ENCODE measurements around the gene FBXO48.

Gene FBXO48

DNA sequence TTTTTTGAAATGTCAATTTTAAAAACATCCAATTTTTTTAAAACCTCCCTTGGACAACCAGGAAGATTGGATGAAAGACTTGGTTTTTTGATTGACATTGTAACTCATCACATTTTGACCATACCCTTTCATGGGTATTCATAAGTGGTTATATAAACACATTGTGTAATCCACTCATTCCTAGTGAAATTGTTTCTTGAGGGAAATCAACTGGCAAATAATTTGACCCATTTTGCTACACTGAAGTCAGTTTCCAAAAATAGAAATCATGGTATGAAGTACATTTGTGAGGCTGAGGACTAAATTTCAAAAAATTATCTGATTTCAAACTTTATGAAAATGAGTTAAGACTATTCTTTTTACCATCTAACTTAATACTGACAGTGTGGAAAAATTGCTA is 31.5 kb downstream of the FBXO48 start:
- no peak for DNase-seq (ENCODE audit: low spot score)

- peak; percentile 7 for DNase-seq (ENCODE audit: low spot score)
Observed at GRCh38 chr2:68434981-68435380, 32.1 kb downstream of the FBXO48 start.

- DNase-seq (ENCODE audit: low spot score) = no peak
Observed at GRCh38 chr2:68432696-68433658, 34.1 kb downstream of the FBXO48 start.

DNA sequence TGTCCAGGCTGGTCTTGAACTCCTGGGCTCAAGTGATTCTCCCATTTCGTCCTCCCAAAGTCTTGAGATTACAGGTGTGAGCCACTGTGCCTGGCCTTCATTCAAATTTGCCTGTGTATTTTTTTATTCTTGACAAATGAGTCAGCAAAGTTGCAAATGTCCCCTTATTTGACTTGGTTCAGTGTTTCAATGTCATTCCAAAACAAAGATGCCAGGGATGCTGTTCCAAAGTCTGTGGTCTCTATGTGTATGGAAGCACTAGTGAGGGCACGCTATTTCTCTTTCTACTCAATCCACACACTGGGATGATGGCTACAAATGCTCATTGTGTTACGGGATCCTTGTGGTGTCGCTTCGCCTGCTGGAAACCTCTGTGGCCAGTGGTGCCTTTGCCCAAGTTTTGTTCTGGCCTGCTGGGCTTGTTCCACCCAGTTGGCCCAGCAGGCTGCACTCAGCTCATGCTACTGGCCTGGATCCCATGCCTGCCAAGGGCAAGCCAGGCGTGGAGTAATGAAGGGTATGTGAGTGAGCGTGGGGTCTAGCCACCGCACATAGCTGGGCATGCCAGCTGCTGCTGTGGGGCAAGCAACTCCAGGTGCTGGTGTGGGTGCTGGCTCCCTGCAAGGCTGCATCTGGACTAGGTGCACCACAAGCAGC is 35.6 kb downstream of the FBXO48 start:
- DNase-seq (ENCODE audit: low spot score) = no peak

DNA sequence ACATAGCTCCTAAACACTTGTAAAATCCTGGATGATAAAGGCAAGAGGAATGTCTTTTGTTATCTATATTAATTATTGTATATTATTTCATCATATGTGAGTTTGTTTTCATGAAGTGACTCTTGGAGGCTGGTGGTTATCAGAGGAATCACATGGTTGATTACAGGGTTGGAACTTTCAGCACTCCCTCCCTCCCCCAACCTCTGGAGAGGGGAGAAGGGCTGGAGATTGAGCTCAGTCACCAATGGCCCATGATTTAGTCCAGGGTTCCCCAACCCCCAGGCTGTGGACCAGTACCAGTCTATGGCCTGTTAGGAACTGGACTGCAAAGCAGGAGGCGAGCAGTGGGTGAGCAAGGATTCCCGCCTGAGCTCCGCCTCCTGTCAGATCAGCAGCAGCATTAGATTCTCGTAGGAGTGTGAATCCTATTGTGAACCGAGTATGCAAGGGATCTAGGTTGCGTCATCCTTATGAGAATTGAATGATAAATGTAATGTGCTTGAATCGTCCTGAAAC is 37.7 kb downstream of the FBXO48 start:
- no peak for DNase-seq (ENCODE audit: low spot score)

DNA sequence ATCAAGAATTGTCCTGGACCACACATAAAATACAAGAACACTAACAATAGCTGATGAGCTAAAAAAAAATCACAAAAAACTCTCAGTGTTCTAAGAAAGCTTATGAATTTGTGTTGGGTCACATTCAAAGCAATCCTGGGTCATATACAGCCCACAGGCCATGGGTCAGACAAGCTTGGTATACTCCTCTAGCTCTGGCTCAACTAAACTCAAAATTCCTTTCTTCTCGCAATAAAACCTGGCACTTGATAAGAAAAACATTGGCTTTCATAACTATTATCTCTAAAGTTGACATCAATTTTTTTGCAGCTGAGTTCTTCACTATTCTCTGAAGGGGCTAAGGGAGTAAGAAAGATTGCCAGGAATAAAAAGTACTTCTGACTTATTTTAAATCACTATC is 38.3 kb downstream of the FBXO48 start:
- no peak for DNase-seq (ENCODE audit: low spot score)

DNA sequence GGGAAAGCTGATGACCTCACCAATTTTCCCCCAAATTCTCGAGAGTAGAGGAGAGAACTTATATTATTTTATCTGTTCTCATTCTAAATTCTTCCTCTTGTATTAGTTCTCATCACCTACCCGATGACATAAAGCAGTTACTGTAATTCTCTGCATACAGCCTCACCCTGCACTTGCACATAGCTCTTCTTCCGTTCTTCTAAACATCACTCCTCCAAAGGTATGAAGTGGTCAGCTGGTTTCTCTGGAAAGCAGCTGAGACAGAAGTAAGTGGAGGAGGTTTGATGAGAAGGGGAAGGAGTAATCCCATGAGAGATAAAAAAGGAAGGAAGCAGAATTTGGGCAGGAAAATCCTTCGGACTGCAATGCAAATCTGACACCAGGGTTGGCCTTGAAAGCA is 39.0 kb downstream of the FBXO48 start:
- no peak for DNase-seq (ENCODE audit: low spot score)

DNA sequence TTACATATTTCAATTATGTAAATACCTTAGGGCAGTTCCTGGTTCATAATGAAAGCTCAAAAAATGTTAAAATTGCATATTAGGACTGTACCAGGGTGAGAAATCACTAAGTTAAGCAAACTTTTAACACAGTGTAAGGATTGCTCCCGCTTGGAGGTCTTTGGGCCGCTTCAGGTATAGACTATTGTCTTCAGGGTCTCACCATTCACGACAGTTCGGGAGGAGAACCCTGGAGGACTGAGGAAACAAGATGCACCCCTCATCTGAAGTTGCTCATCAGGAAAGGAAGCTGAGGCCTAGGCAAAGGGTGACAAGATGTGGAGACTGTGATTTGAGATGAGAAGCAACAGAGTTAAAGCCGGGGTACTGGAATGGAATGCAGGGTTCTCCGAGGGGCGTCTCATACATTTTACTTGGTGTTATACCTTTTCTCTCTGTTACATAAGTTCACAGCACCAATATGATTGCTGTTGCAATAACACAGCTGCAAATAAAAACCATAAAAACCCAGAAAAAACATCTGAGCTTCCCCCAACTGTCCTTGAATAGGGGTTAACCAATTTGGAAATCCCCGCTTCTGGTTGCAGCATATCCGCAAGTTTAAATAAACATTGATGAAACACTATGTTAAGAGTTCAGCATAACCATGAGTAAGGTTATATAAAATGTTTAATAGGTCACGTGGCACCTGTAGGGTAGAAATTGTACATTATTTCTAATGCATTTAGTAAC is 40.1 kb downstream of the FBXO48 start:
- no peak for DNase-seq (ENCODE audit: low spot score)

- no peak for DNase-seq (ENCODE audit: low spot score)
Observed at GRCh38 chr2:68426446-68426845, 40.6 kb downstream of the FBXO48 start.

- DNase-seq (ENCODE audit: low spot score) = no peak
Observed at GRCh38 chr2:68425503-68425902, 41.6 kb downstream of the FBXO48 start.

DNA sequence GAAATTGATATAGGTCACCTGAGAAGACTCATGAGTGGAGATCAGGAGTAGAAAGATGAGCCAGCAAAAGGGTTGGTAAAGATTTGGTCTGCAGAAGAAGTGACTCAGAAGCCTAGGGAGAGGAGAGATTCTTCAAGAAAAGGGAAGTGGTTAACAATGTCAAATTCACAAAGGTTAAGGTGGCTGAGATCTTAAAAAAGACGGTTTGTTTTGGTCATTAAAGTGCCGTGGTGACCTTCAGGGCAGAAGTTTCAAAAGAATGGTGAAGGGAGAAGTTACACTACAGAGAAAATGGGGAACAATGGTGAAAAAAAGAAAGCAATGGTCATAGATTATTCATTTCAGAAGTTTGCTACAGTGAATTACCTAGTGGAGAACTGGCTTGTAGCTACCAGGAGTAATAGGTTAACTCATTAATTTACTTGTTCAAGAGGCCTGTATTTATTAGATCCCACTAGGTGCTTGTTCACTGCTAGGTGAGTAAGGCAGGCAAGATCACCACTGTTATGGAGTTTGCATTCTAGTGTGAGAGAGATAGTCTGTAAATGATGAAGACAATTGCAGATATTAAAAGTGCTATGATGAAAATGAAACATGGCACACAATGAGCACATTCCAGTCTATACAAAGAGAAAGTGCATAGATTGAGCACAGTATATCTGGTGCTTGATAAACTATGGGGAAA is 43.0 kb downstream of the FBXO48 start:
- DNase-seq (ENCODE audit: low spot score) = no peak

GRCh38 chr2:68420254-68420910 is 46.7 kb downstream of the FBXO48 start:
- peak; percentile 64 for DNase-seq (ENCODE audit: low spot score)

DNA sequence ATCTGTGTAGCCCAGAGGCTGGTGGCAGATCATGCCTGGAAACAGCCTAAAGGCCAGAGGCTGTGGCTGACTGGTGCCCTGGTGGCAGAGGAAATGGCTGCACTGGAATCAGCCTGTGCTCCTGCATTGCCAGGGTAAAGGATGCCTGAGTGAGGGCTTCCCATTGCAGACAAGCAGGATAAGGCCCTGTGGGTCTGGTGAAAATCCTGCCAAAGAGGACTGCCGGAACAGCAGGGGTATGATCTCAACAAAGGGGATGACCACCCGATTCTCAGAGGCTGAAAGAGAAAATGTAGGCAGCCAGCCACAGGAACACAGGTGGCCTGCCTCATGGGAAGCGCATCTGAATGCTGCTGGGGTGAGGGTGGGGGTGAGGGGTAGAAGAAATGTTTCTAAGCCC is 48.2 kb downstream of the FBXO48 start:
- no peak for DNase-seq (ENCODE audit: low spot score)

DNA sequence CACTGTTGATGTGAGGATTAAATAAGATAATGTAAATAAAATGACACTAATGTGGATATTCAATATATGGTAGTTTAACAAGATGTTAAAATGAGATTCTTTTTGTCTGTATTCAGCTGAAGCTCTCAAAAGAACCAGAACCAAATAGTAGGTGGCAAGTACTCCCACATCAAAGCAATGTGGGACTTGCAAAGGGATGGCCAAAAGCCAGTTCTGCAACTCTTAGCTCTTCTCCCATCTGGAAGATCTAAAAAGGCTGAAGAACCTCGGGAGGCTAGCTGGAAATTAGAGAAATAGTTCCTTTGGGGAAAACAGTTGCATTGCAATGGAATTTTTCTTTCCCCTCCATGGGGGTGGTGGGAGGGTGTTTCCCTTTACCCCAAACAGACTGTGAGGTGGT is 48.7 kb downstream of the FBXO48 start:
- no peak for DNase-seq (ENCODE audit: low spot score)

GRCh38 chr2:68417926-68418325 is 49.2 kb downstream of the FBXO48 start:
- no peak for DNase-seq (ENCODE audit: low spot score)

GRCh38 chr2:68416081-68416675 is 50.9 kb downstream of the FBXO48 start:
- no peak for DNase-seq (ENCODE audit: low spot score)

GRCh38 chr2:68415521-68415920 is 51.6 kb downstream of the FBXO48 start:
- DNase-seq (ENCODE audit: low spot score) = no peak

- no peak for DNase-seq (ENCODE audit: low spot score)
Observed at GRCh38 chr2:68414876-68415275, 52.2 kb downstream of the FBXO48 start.

GRCh38 chr2:68414452-68414851 is 52.6 kb downstream of the FBXO48 start:
- DNase-seq (ENCODE audit: low spot score) = no peak

DNA sequence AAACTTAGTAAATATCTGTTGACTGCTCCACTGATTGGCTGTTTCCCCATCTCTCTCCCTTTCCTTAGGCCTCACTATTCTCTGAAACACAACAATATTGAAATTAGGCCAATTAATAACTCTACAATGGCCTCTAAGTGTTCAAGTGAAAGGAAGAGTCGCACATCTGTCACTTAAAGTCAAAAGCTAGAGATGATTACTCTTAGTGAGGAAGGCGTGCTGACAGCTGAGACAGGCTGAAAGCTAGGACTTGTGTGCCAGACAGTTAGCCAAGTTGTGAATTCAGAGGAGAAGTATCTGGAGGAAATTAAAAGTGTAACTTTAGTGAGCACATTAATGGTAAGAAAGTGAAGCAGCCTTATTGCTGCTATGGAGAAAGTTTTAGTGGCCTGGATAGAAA is 53.6 kb downstream of the FBXO48 start:
- no peak for DNase-seq (ENCODE audit: low spot score)

Measured in SW480 (cell line).